Measurements from ENCODE around the gene CTH.

DNA sequence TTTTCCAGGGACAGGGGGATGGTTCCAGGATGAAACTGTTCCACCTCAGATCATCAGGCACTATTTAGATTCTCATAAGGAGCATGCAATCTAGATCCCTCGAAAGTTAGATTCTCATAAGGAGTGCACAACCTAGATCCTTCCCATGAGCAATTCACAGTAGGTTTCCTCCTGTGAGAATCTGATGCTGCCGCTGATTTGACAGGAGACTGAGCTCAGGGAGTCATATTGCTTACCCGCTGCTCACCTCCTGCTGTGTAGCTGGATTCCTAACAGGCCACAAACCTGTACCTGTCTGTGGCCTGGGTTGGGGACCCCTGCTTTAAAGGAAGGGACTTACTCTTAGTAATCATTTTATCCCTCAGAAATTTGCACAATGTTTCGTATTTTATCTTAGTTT lies 9.3 kb downstream of the CTH start:
- TF ChIP-seq, protein P1, sequence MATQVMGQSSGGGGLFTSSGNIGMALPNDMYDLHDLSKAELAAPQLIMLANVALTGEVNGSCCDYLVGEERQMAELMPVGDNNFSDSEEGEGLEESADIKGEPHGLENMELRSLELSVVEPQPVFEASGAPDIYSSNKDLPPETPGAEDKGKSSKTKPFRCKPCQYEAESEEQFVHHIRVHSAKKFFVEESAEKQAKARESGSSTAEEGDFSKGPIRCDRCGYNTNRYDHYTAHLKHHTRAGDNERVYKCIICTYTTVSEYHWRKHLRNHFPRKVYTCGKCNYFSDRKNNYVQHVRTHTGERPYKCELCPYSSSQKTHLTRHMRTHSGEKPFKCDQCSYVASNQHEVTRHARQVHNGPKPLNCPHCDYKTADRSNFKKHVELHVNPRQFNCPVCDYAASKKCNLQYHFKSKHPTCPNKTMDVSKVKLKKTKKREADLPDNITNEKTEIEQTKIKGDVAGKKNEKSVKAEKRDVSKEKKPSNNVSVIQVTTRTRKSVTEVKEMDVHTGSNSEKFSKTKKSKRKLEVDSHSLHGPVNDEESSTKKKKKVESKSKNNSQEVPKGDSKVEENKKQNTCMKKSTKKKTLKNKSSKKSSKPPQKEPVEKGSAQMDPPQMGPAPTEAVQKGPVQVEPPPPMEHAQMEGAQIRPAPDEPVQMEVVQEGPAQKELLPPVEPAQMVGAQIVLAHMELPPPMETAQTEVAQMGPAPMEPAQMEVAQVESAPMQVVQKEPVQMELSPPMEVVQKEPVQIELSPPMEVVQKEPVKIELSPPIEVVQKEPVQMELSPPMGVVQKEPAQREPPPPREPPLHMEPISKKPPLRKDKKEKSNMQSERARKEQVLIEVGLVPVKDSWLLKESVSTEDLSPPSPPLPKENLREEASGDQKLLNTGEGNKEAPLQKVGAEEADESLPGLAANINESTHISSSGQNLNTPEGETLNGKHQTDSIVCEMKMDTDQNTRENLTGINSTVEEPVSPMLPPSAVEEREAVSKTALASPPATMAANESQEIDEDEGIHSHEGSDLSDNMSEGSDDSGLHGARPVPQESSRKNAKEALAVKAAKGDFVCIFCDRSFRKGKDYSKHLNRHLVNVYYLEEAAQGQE (IDR thresholded peaks at IDR 0.05): no peak
- TF ChIP-seq, protein P2, sequence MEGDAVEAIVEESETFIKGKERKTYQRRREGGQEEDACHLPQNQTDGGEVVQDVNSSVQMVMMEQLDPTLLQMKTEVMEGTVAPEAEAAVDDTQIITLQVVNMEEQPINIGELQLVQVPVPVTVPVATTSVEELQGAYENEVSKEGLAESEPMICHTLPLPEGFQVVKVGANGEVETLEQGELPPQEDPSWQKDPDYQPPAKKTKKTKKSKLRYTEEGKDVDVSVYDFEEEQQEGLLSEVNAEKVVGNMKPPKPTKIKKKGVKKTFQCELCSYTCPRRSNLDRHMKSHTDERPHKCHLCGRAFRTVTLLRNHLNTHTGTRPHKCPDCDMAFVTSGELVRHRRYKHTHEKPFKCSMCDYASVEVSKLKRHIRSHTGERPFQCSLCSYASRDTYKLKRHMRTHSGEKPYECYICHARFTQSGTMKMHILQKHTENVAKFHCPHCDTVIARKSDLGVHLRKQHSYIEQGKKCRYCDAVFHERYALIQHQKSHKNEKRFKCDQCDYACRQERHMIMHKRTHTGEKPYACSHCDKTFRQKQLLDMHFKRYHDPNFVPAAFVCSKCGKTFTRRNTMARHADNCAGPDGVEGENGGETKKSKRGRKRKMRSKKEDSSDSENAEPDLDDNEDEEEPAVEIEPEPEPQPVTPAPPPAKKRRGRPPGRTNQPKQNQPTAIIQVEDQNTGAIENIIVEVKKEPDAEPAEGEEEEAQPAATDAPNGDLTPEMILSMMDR (IDR thresholded peaks at IDR 0.05; ENCODE audit: low read depth, low read length, missing input control): no peak
- TF ChIP-seq, protein P3, sequence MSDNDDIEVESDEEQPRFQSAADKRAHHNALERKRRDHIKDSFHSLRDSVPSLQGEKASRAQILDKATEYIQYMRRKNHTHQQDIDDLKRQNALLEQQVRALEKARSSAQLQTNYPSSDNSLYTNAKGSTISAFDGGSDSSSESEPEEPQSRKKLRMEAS (IDR thresholded peaks at IDR 0.05): no peak

All from liver (tissue), 2 donors.